ENCODE results near the gene MUC22. TPM values are rescaled to one million over a fixed set of nuclear protein-coding genes. Genes with fewer than 3 reads are reported as not detected.

MUC22 gene
- total and polyA plus RNA-seq, 2 experiments from 2014 or later, result 0.03 TPM; not detected in 1

DNA sequence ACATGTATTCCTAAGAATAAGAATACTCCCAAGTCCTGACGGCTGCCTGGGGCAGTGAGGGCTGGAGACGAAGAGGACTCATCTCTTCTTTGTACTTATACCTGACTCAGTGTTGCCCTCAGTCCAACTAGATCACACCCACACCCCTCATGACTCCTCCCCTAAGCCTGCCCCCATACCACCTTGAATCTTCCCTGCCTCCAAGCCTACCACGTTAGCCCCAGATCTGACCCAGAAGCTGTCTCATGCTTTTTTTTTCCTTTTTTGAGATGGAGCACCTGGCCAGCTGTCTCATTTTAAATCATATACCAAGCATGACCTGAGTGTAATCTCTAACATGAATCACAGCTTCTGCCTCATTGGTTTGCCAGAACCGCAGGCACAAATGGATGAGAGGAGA, 45.2 kb downstream of the MUC22 start:
- Histone ChIP-seq H3K4me3 (no peak overlapping the region), H3K79me2 (no peaks in the 10 kb centered on the region), H3K27ac (no peak overlapping the region), H3K27me3 (no peaks in the 10 kb centered on the region), H3K4me1 (ENCODE audit: insufficient read depth) (peaks cover 8% of the 10 kb centered on the region), H4K20me1 (ENCODE audit: insufficient read depth, poor library complexity, severe bottlenecking) (no peaks in the 10 kb centered on the region), H3K4me2 (no peak overlapping the region), H3K36me3 (replicated peaks; ENCODE audit: insufficient read depth, low read depth) (no peaks in the 10 kb centered on the region), H3K9me2 (replicated peaks; ENCODE audit: insufficient read depth) (no peaks in the 10 kb centered on the region), H3K9me3 (ENCODE audit: low read depth) (no peaks in the 10 kb centered on the region), H2AFZ (no peak overlapping the region)
- TF ChIP-seq EZH2 (IDR thresholded peaks at IDR 0.05; ENCODE audit: borderline replicate concordance) (no peak), CTCF (IDR thresholded peaks at IDR 0.05; ENCODE audit: poor library complexity) (no peak), EZH2phosphoT487 (IDR thresholded peaks at IDR 0.05; ENCODE audit: low read depth, severe bottlenecking, unreplicated experiment) (no peak)
- 86% methylated on average over 4 of the region's 4 CpGs for WGBS (ENCODE audit: low lambda C conversion rate, missing lambda C conversion rate)
- DNase-seq (ENCODE audit: low spot score), result no peak

DNA sequence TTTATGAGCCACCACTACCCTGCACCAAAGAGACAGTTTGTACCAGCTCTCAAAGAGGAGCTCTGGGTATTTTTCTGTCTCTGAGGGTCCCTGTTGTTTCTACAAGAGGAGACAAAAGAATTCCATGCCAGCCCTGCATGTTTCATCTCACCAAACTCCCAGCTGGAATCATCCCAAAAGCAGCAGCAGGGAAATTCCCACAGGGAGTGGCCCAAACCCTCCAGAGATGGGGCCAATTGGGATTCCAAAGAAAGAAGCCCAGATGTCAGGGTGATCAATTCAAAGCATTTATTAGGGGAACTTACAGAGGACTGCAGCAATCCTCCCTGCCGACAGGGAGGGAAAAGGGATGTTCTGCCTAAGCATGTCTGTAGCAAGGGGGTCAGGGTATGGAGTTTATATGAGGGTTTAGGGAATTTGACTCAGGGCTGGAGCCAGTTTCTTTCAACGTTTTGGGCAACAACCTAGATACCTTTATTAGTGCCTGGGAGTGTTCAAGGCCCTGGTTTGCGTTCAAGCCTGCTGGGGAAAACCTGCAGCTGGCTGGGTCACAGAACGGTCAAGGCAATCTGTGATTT, 47.2 kb downstream of the MUC22 start:
- no peak for DNase-seq (ENCODE audit: low spot score)
- Histone ChIP-seq H3K4me1 (ENCODE audit: insufficient read depth) (peaks cover 8% of the 10 kb centered on the region), H3K27me3 (no peaks in the 10 kb centered on the region), H3K4me3 (no peak overlapping the region), H3K4me2 (no peak overlapping the region), H3K79me2 (no peaks in the 10 kb centered on the region), H3K27ac (no peak overlapping the region), H4K20me1 (ENCODE audit: insufficient read depth, poor library complexity, severe bottlenecking) (no peaks in the 10 kb centered on the region), H3K36me3 (replicated peaks; ENCODE audit: insufficient read depth, low read depth) (no peaks in the 10 kb centered on the region), H3K9me2 (replicated peaks; ENCODE audit: insufficient read depth) (no peaks in the 10 kb centered on the region), H2AFZ (no peak overlapping the region), H3K9me3 (ENCODE audit: low read depth) (no peaks in the 10 kb centered on the region)
- 65% methylated on average over 4 of the region's 4 CpGs for WGBS (ENCODE audit: low lambda C conversion rate, missing lambda C conversion rate)
- TF ChIP-seq CTCF (IDR thresholded peaks at IDR 0.05; ENCODE audit: poor library complexity) (no peak), EZH2 (IDR thresholded peaks at IDR 0.05; ENCODE audit: borderline replicate concordance) (no peak), EZH2phosphoT487 (IDR thresholded peaks at IDR 0.05; ENCODE audit: low read depth, severe bottlenecking, unreplicated experiment) (no peak)

- no peak overlapping the region for H2AFZ ChIP-seq
- no peaks in the 10 kb centered on the region for H3K27me3 ChIP-seq
- no peaks in the 10 kb centered on the region for H3K79me2 ChIP-seq
- H3K27ac ChIP-seq, result no peak overlapping the region
- no peaks in the 10 kb centered on the region for H3K9me2 ChIP-seq (replicated peaks; ENCODE audit: insufficient read depth)
- H3K4me1 ChIP-seq (ENCODE audit: insufficient read depth), result peaks cover 8% of the 10 kb centered on the region
- TF ChIP-seq CTCF (IDR thresholded peaks at IDR 0.05; ENCODE audit: poor library complexity) (peak; percentile 42), EZH2phosphoT487 (IDR thresholded peaks at IDR 0.05; ENCODE audit: low read depth, severe bottlenecking, unreplicated experiment) (no peak)
- H4K20me1 ChIP-seq (ENCODE audit: insufficient read depth, poor library complexity, severe bottlenecking), result no peaks in the 10 kb centered on the region
- DNase-seq (ENCODE audit: low spot score), result peak; percentile 62
- no peak overlapping the region for H3K4me2 ChIP-seq
- no peaks in the 10 kb centered on the region for H3K36me3 ChIP-seq (replicated peaks; ENCODE audit: insufficient read depth, low read depth)
- H3K9me3 ChIP-seq (ENCODE audit: low read depth), result no peaks in the 10 kb centered on the region
- 64% methylated on average over 10 of the region's 10 CpGs for whole genome bisulfite sequencing (ENCODE audit: low lambda C conversion rate, missing lambda C conversion rate)
- no peak overlapping the region for H3K4me3 ChIP-seq
Observed at GRCh38 chr6:31058128-31058894, 48.0 kb downstream of the MUC22 start.
